Endothelial cell of umbilical vein (primary cell): ENCODE results near the gene ALLC.

Experiments used
- CTCF ChIP-seq, 2 donors: IDR thresholded peaks; 1 replicate in 1 of 2; 2 replicates in 1 of 2; pipeline ENCODE4 v1.5.1; 2011; ENCODE audit warnings: low read length in 2 of 2, mild to moderate bottlenecking in 2 of 2, moderate library complexity in 2 of 2, control low read depth in 1 of 2, inconsistent platforms in 1 of 2, low read depth in 1 of 2; ENCODE audit not compliant: insufficient read depth in 1 of 2; ENCODE audit errors: extremely low read depth in 1 of 2
- EZH2 ChIP-seq: IDR thresholded peaks from 2 replicates; pipeline ENCODE4 v1.6.1; 2012; ENCODE audit warnings: borderline replicate concordance, low read depth, mild to moderate bottlenecking, moderate library complexity, low read length, inconsistent platforms; ENCODE audit not compliant: severe bottlenecking
- JUN ChIP-seq: IDR thresholded peaks from 2 replicates; pipeline ENCODE4 v1.6.1; 2011; ENCODE audit warnings: borderline replicate concordance, low read depth; ENCODE audit not compliant: insufficient read length, insufficient read depth
- MAX ChIP-seq: IDR thresholded peaks from 2 replicates; pipeline ENCODE4 v1.6.1; 2011; ENCODE audit not compliant: insufficient read depth, insufficient read length
- MYC ChIP-seq: IDR thresholded peaks from one replicate; pipeline ENCODE4 v1.6.1; 2011; ENCODE audit warnings: mild to moderate bottlenecking, low read depth, low read length
- POLR2A ChIP-seq: IDR thresholded peaks from 2 replicates; pipeline ENCODE4 v1.6.1; 2012; ENCODE audit warnings: low read depth, mild to moderate bottlenecking, control low read depth, low read length
- POLR2AphosphoS5 ChIP-seq: IDR thresholded peaks from 2 replicates; pipeline ENCODE4 v1.6.1; 2012; ENCODE audit warnings: low read depth, mild to moderate bottlenecking, control low read depth, low read length, moderate library complexity; ENCODE audit not compliant: insufficient read depth

GRCh38 chr2:3669656-3670055, 11.7 kb downstream of the ALLC start:
- no peak for TF ChIP-seq CTCF (IDR thresholded peaks at IDR 0.05; ENCODE audit: extremely low read depth in 1 of 2, insufficient read depth in 1 of 2, low read depth in 1 of 2, low read length in 2 of 2)
- TF ChIP-seq POLR2A: no peak
- TF ChIP-seq POLR2AphosphoS5: no peak
- no peak for TF ChIP-seq MYC
- no peak for TF ChIP-seq EZH2
- TF ChIP-seq MAX: no peak
- no peak for TF ChIP-seq JUN
